GM23338 (cell line): ENCODE results near the gene PITPNC1.

ENCODE experiments used
- CREB1 ChIP-seq: fragments of 250-450 bp; sonication (Bioruptor Pico); IDR thresholded peaks from 2 replicates; pipeline ENCODE4 v1.5.0; 2020; ENCODE audit warnings: low read depth, mild to moderate bottlenecking, moderate library complexity
- CTCF ChIP-seq, 2 experiments: fragments of 200-600 bp in 1 of 2; sonication (generic) in 1 of 2; conservative IDR thresholded peaks; 2 replicates each; pipeline versions ENCODE4 v1.5.1 to v1.6.1; 2016 to 2017; ENCODE audit warnings: antibody characterized with exemption in 2 of 2, low read depth in 2 of 2, mild to moderate bottlenecking in 2 of 2, moderate library complexity in 1 of 2
- EZH2 ChIP-seq: fragments of 200-600 bp; sonication (generic); IDR thresholded peaks from one replicate; pipeline ENCODE4 v1.8.0; 2017; ENCODE audit warnings: antibody characterized with exemption, mild to moderate bottlenecking, low read depth; ENCODE audit not compliant: unreplicated experiment
- EZH2phosphoT487 ChIP-seq: fragments of 200-600 bp; sonication (generic); IDR thresholded peaks from one replicate; pipeline ENCODE4 v1.8.1; 2018; ENCODE audit warnings: antibody characterized with exemption; ENCODE audit not compliant: unreplicated experiment
- JUNB ChIP-seq: IDR thresholded peaks from one replicate; pipeline ENCODE4 v1.6.1; 2016; ENCODE audit warnings: antibody characterized with exemption; ENCODE audit not compliant: unreplicated experiment
- NANOG ChIP-seq: IDR thresholded peaks from 2 replicates; pipeline ENCODE4 v1.6.1; 2016; ENCODE audit warnings: antibody characterized with exemption, borderline replicate concordance
- POLR2AphosphoS5 ChIP-seq: IDR thresholded peaks from 2 replicates; pipeline ENCODE4 v1.6.1; 2016; ENCODE audit warnings: antibody characterized with exemption, low read depth
- REST ChIP-seq: IDR thresholded peaks from one replicate; pipeline ENCODE4 v1.6.1; 2018; ENCODE audit warnings: antibody characterized with exemption; ENCODE audit not compliant: unreplicated experiment
- STAT1 ChIP-seq: IDR thresholded peaks from one replicate; pipeline ENCODE4 v1.6.1; 2016; ENCODE audit warnings: antibody characterized with exemption; ENCODE audit not compliant: unreplicated experiment
- ZNF331 ChIP-seq: fragments of 250-450 bp; sonication (Bioruptor Pico); IDR thresholded peaks from 2 replicates; pipeline ENCODE4 v1.5.0; 2020; ENCODE audit warnings: low read depth, mild to moderate bottlenecking, moderate library complexity

GRCh38 chr17:67401598-67402504 is 24.8 kb downstream of the PITPNC1 start:
- TF ChIP-seq POLR2AphosphoS5, result no peak
- no peak for TF ChIP-seq CTCF (conservative IDR thresholded peaks at IDR 0.05; ENCODE audit: low read depth in 2 of 2)
- no peak for TF ChIP-seq EZH2
- no peak for TF ChIP-seq REST
- TF ChIP-seq STAT1, result no peak
- TF ChIP-seq EZH2phosphoT487, result no peak
- no peak for TF ChIP-seq JUNB
- no peak for TF ChIP-seq CREB1 (CRISPR knock-in tag)
- no peak for TF ChIP-seq ZNF331 (CRISPR knock-in tag)
- TF ChIP-seq NANOG, result no peak
